B cell (primary cell): ENCODE measurements around the gene SLC9A7. TPM values are rescaled to one million over a fixed set of nuclear protein-coding genes. Genes with fewer than 3 reads are reported as not detected.

Experiments
- ATAC-seq: fragments of 200-7000 bp; cut with Tn5 transposase; one replicate; pipeline ENCODE4 v1.10.0; 2021; ENCODE audit warnings: low read depth, mild to moderate bottlenecking, moderate number of reproducible peaks, moderate library complexity
- CTCF ChIA-PET: fragments of 350-600 bp; sonication (Branson Sonifier 250); formaldehyde crosslinking; loops from one replicate; lab custom pipeline; 2021; ENCODE audit warnings: antibody characterized with exemption, inconsistent platforms; lab: Charles Lee
- POLR2A ChIA-PET: fragments of 350-600 bp; sonication (Branson Sonifier 250); formaldehyde crosslinking; loops from one replicate; lab custom pipeline; 2021; ENCODE audit warnings: antibody characterized with exemption; lab: Charles Lee
- DNase-seq: peaks from one replicate; pipeline ENCODE4 v3.0.0; 2013
- H2AFZ ChIP-seq: 2 replicates; pipeline ENCODE4 v1.6.1; 2012; ENCODE audit warnings: mild to moderate bottlenecking, low read depth, low read length; ENCODE audit not compliant: insufficient read depth, poor library complexity, severe bottlenecking
- H3K27ac ChIP-seq, 2 donors: 1 replicate in 1 of 2; 2 replicates in 1 of 2; pipeline ENCODE4 v1.5.1; 2012 to 2013; ENCODE audit warnings: low read length in 2 of 2, mild to moderate bottlenecking in 2 of 2, moderate library complexity in 1 of 2
- H3K27me3 ChIP-seq, 4 experiments: fragments of 200-600 bp in 1 of 4; sonication (generic) in 1 of 4; replicated peaks in 1 of 4; 1 replicate in 2 of 4; 2 replicates in 2 of 4; pipeline versions ENCODE4 v1.6.1 to v1.7.0; 2013 to 2016; ENCODE audit warnings: low read length in 3 of 4, mild to moderate bottlenecking in 2 of 4, mixed read lengths in 1 of 4, moderate library complexity in 1 of 4; ENCODE audit not compliant: insufficient read depth in 4 of 4, control insufficient read depth in 3 of 4; ENCODE audit errors: control extremely low read depth in 1 of 4
- H3K36me3 ChIP-seq, 2 experiments: replicated peaks in 1 of 2; 1 replicate in 1 of 2; 2 replicates in 1 of 2; pipeline versions ENCODE4 v1.6.1 to v1.7.1; 2013; ENCODE audit warnings: low read length in 1 of 2; ENCODE audit not compliant: insufficient read depth in 2 of 2, control insufficient read depth in 1 of 2; ENCODE audit errors: control extremely low read depth in 1 of 2, extremely low read depth in 1 of 2
- H3K4me1 ChIP-seq, 2 donors: fragments of 200-600 bp in 1 of 2; sonication (generic) in 1 of 2; 1 replicate in 1 of 2; 2 replicates in 1 of 2; pipeline versions ENCODE4 v1.5.1 to v1.6.1; 2013 to 2017; ENCODE audit warnings: low read length in 2 of 2; ENCODE audit not compliant: control insufficient read depth in 2 of 2, insufficient read depth in 2 of 2
- H3K4me2 ChIP-seq: replicated peaks from 2 replicates; pipeline ENCODE3; 2012; ENCODE audit warnings: mild to moderate bottlenecking, low read depth, low read length; ENCODE audit not compliant: poor library complexity, severe bottlenecking
- H3K4me3 ChIP-seq, 5 experiments: fragments of 200-600 bp in 1 of 5; sonication (generic) in 1 of 5; 1 replicate in 3 of 5; 2 replicates in 2 of 5; pipeline versions ENCODE4 v1.5.1 to v1.7.0; 2011 to 2016; ENCODE audit warnings: low read length in 4 of 5, mild to moderate bottlenecking in 4 of 5, low read depth in 2 of 5, control low read depth in 1 of 5, moderate library complexity in 1 of 5; ENCODE audit not compliant: insufficient read depth in 1 of 5; ENCODE audit errors: control extremely low read depth in 1 of 5, extremely low read depth in 1 of 5
- H3K79me2 ChIP-seq: fragments of 200-600 bp; sonication (generic); one replicate; pipeline ENCODE4 v1.6.0; 2016; ENCODE audit warnings: low read length; ENCODE audit not compliant: control insufficient read depth, insufficient read depth
- H3K9ac ChIP-seq: fragments of 200-600 bp; sonication (generic); 2 replicates; pipeline ENCODE4 v1.6.1; 2017; ENCODE audit warnings: mild to moderate bottlenecking, low read length, moderate library complexity
- H3K9me3 ChIP-seq, 3 donors: one replicate each; pipeline versions ENCODE4 v1.6.1 to v1.7.1; 2013; ENCODE audit warnings: low read length in 2 of 3; ENCODE audit not compliant: control insufficient read depth in 2 of 3, insufficient read depth in 1 of 3; ENCODE audit errors: control extremely low read depth in 1 of 3
- H4K20me1 ChIP-seq: 2 replicates; pipeline ENCODE4 v1.6.0; 2012; ENCODE audit warnings: mild to moderate bottlenecking, low read length; ENCODE audit not compliant: insufficient read depth, control insufficient read depth, poor library complexity, severe bottlenecking
- H3K27ac Mint-ChIP-seq: one replicate; pipeline ENCODE4 v1.8.0; 2021; ENCODE audit warnings: mixed read lengths
- H3K27me3 Mint-ChIP-seq: one replicate; pipeline ENCODE4 v1.8.0; 2021; ENCODE audit warnings: mixed read lengths
- H3K4me1 Mint-ChIP-seq: one replicate; pipeline ENCODE4 v1.8.0; 2021; ENCODE audit warnings: mixed read lengths
- H3K4me3 Mint-ChIP-seq: one replicate; pipeline ENCODE4 v1.8.0; 2021; ENCODE audit warnings: mixed read lengths
- H3K9me3 Mint-ChIP-seq: one replicate; pipeline ENCODE4 v1.8.0; 2022; ENCODE audit warnings: mixed read lengths; ENCODE audit not compliant: insufficient read depth
- EZH2 ChIP-seq: IDR thresholded peaks from 2 replicates; pipeline ENCODE4 v1.6.1; 2012; ENCODE audit warnings: borderline replicate concordance, low read depth, mild to moderate bottlenecking, moderate library complexity, low read length; ENCODE audit not compliant: insufficient read depth, poor library complexity, severe bottlenecking
- WGBS: methylation state at CpG from one replicate; pipeline ENCODE4 v1.1.5; 2013; ENCODE audit warnings: missing lambda C conversion rate; ENCODE audit not compliant: insufficient coverage; 5-methylcytosine and 5-hydroxymethylcytosine counted together
- intact Hi-C: fragments of 100-400 bp; cut with micrococcal nuclease; formaldehyde crosslinking; loops from one replicate; pipeline ENCODE4 v1.10.0; 2022
- polyA plus RNA-seq: library from polyadenylated mRNA; depleted of rRNA; stranded (reverse); fragments of >200 nt; gene quantifications from 2 replicates; pipeline ENCODE4 v1.2.3, GENCODE V29; 2012
- total RNA-seq, 2 donors: library from RNA; stranded (reverse); fragments of 120-200 nt in 1 of 2; gene quantifications; 1 replicate in 1 of 2; 2 replicates in 1 of 2; pipeline versions ENCODE4 v1.2.3 to v1.2.4, GENCODE V29; 2013 to 2022
- TF ChIP-seq, protein P1 (sequence below): fragments of 200-600 bp; IDR thresholded peaks from one replicate; pipeline ENCODE4 v1.8.0; 2022; ENCODE audit warnings: antibody characterized with exemption, mild to moderate bottlenecking

SLC9A7 gene
- total and polyA plus RNA-seq, 2 donors (not counting 1 experiment from before 2014, with no cell fraction given): 24.9 to 53.2 TPM

DNA sequence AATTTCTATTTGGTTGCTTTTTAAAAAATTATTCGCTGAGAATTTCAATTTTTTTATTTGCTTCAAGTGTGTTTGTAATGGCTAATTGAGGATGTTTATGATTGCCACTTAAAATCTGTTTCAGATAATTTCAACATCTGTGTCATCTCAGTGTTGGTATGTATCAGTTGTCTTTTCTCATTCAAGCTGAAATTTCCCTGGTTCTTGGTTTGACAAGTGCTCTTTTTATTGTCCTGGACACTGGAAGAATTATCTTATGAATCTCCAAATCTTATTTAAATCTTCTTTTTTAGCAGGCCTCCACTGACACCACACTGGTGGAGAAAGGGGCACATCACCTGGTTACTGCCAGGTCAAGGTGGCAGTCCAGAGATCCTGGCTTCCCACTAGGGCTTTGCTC is 163.8 kb downstream of the SLC9A7 start:
- Mint-ChIP-seq H3K9me3 (no peaks in the 10 kb centered on the region), H3K27ac (no peak overlapping the region), H3K4me1 (no peaks in the 10 kb centered on the region), H3K27me3 (no peaks in the 10 kb centered on the region), H3K4me3 (no peak overlapping the region)
- TF ChIP-seq, protein P1, sequence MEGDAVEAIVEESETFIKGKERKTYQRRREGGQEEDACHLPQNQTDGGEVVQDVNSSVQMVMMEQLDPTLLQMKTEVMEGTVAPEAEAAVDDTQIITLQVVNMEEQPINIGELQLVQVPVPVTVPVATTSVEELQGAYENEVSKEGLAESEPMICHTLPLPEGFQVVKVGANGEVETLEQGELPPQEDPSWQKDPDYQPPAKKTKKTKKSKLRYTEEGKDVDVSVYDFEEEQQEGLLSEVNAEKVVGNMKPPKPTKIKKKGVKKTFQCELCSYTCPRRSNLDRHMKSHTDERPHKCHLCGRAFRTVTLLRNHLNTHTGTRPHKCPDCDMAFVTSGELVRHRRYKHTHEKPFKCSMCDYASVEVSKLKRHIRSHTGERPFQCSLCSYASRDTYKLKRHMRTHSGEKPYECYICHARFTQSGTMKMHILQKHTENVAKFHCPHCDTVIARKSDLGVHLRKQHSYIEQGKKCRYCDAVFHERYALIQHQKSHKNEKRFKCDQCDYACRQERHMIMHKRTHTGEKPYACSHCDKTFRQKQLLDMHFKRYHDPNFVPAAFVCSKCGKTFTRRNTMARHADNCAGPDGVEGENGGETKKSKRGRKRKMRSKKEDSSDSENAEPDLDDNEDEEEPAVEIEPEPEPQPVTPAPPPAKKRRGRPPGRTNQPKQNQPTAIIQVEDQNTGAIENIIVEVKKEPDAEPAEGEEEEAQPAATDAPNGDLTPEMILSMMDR: no peak
- TF ChIP-seq EZH2: no peak
- ATAC-seq (no peak), DNase-seq (no peak)
- ChIA-PET CTCF (no interaction called here), POLR2A (no interaction called here)
- no peak overlapping the region for H3K4me2 ChIP-seq
- no CpG with 5 or more reads among the region's 1 CpG for WGBS
- H2AFZ ChIP-seq: no peak overlapping the region
- no peaks in the 10 kb centered on the region for H3K36me3 ChIP-seq
- H3K4me1 ChIP-seq: no peaks in the 10 kb centered on the region
- H3K9me3 ChIP-seq: no peaks in the 10 kb centered on the region
- H3K9ac ChIP-seq: no peak overlapping the region
- intact Hi-C loops: no loop called here
- H3K4me3 ChIP-seq: no peak overlapping the region
- no peaks in the 10 kb centered on the region for H4K20me1 ChIP-seq
- H3K79me2 ChIP-seq: no peaks in the 10 kb centered on the region
- no peak overlapping the region for H3K27ac ChIP-seq
- no peaks in the 10 kb centered on the region for H3K27me3 ChIP-seq

- Mint-ChIP-seq H3K27me3 (no peaks in the 10 kb centered on the region), H3K4me1 (peaks cover 14% of the 10 kb centered on the region), H3K27ac (no peak overlapping the region), H3K4me3 (no peak overlapping the region), H3K9me3 (no peaks in the 10 kb centered on the region)
- intact Hi-C loops: no loop called here
- H3K27me3 ChIP-seq: no peaks in the 10 kb centered on the region
- H3K4me1 ChIP-seq: peaks cover 10 to 12% of the 10 kb centered on the region in 2 donors
- H3K9me3 ChIP-seq: no peaks in the 10 kb centered on the region
- H3K79me2 ChIP-seq: no peaks in the 10 kb centered on the region
- no peak overlapping the region for H3K27ac ChIP-seq
- ATAC-seq (no peak), DNase-seq (no peak)
- H3K36me3 ChIP-seq: no peaks in the 10 kb centered on the region
- no CpG with 5 or more reads among the region's 7 CpGs for WGBS
- H2AFZ ChIP-seq: no peak overlapping the region
- CTCF ChIA-PET: no interaction called here
- H3K4me3 ChIP-seq: no peak overlapping the region
- H3K4me2 ChIP-seq: no peak overlapping the region
- POLR2A ChIA-PET: no interaction called here
- no peak overlapping the region for H3K9ac ChIP-seq
- no peaks in the 10 kb centered on the region for H4K20me1 ChIP-seq
- TF ChIP-seq, protein P1: no peak
- TF ChIP-seq EZH2: no peak
Measured at GRCh38 chrX:46589977-46590723, 168.8 kb downstream of the SLC9A7 start.
